ENCODE results near the gene MED13L. TPM values are rescaled to one million over a fixed set of nuclear protein-coding genes. Genes with fewer than 3 reads are reported as not detected.

MED13L gene
- total and polyA plus RNA-seq, 11 donors, result 12.2 to 84.1 (median 60.2) TPM

GRCh38 chr12:115914122-115914521 lies 363.4 kb downstream of the MED13L start:
- intact Hi-C loops (cut with DNase I), result loop anchor here in 5 of 10 donors (10.0 kb wide), 4 partner anchors 149 to 1929 kb away; no protein-coding TSS in a partner anchor
- Histone ChIP-seq H3K27me3 (peaks cover 0 to 35% (median 17%) of the 10 kb centered on the region in 9 donors), H3K27ac (no peak overlapping the region), H3K9me3 (peaks cover 0 to 7% (median 0%) of the 10 kb centered on the region in 12 donors), H3K4me3 (no peak overlapping the region), H3K36me3 (no peaks in the 10 kb centered on the region), H3K4me1 (peaks cover 0 to 4% (median 0%) of the 10 kb centered on the region in 12 donors)
- ATAC-seq (no peak), DNase-seq (no peak)
- TF ChIP-seq POLR2A (IDR thresholded peaks at IDR 0.05) (no peak), CTCF (IDR thresholded peaks at IDR 0.05) (no peak)
- 70 to 84% (median 76%) methylated on average over 5 of the region's 5 CpGs for WGBS, 4 donors

GRCh38 chr12:115912440-115912839 lies 365.1 kb downstream of the MED13L start:
- TF ChIP-seq POLR2A (IDR thresholded peaks at IDR 0.05) (no peak), CTCF (IDR thresholded peaks at IDR 0.05) (no peak)
- WGBS, 4 donors, result 80 to 94% (median 87%) methylated on average over 1 of the region's 1 CpG
- H3K9me3 ChIP-seq, result peaks cover 0 to 7% (median 0%) of the 10 kb centered on the region in 12 donors

GRCh38 chr12:115911360-115911759 lies 366.1 kb downstream of the MED13L start:
- ATAC-seq (no peak), DNase-seq (no peak)
- H3K27me3 ChIP-seq, result peaks cover 0 to 14% (median under 1%) of the 10 kb centered on the region in 9 donors
- H3K4me1 ChIP-seq, result no peaks in the 10 kb centered on the region
- intact Hi-C loops (cut with DNase I), result loop anchor here in 5 of 10 donors (10.0 kb wide), 4 partner anchors 147 to 1927 kb away; no protein-coding TSS in a partner anchor
- peaks cover 0 to 7% (median 0%) of the 10 kb centered on the region in 12 donors for H3K9me3 ChIP-seq
- H3K36me3 ChIP-seq, result no peaks in the 10 kb centered on the region
- no peak overlapping the region for H3K27ac ChIP-seq
- H3K4me3 ChIP-seq, result no peak overlapping the region
- no peak for TF ChIP-seq CTCF (IDR thresholded peaks at IDR 0.05)
- no peak for TF ChIP-seq POLR2A (IDR thresholded peaks at IDR 0.05)
- WGBS, 4 donors, result 94 to 96% (median 95%) methylated on average over 1 of the region's 1 CpG

More at GRCh38 chr12:115912440-115912839, 365.1 kb downstream of the MED13L start:
- no peaks in the 10 kb centered on the region for H3K36me3 ChIP-seq
- no peak overlapping the region for H3K27ac ChIP-seq
- H3K4me1 ChIP-seq, result peaks cover 0 to 4% (median 0%) of the 10 kb centered on the region in 12 donors
- no peak overlapping the region for H3K4me3 ChIP-seq
- DNase-seq (no peak), ATAC-seq (no peak)
- intact Hi-C loops (cut with DNase I), result loop anchor here in 5 of 10 donors (10.0 kb wide), 4 partner anchors 148 to 1928 kb away; no protein-coding TSS in a partner anchor
- peaks cover 0 to 23% (median 12%) of the 10 kb centered on the region in 9 donors for H3K27me3 ChIP-seq

- peaks cover 0 to 13% (median 0%) of the 10 kb centered on the region in 9 donors for H3K27me3 ChIP-seq
These were observed 367.4 kb downstream of the MED13L start for GRCh38 chr12:115910057-115910456.

More at GRCh38 chr12:115910057-115910456, 367.4 kb downstream of the MED13L start:
- Histone ChIP-seq H3K36me3 (no peaks in the 10 kb centered on the region), H3K4me3 (no peak overlapping the region), H3K9me3 (peaks cover 0 to 7% (median 0%) of the 10 kb centered on the region in 12 donors), H3K27ac (no peak overlapping the region), H3K4me1 (no peaks in the 10 kb centered on the region)
- ATAC-seq (no peak), DNase-seq (no peak)
- WGBS, 4 donors, result 58 to 71% (median 67%) methylated on average over 5 of the region's 5 CpGs
- intact Hi-C loops (cut with DNase I), result loop anchor here in 5 of 10 donors (10.0 kb wide), 4 partner anchors 145 to 1925 kb away; no protein-coding TSS in a partner anchor
- TF ChIP-seq CTCF (IDR thresholded peaks at IDR 0.05) (no peak), POLR2A (IDR thresholded peaks at IDR 0.05) (no peak)

MicroRNAs within 50 kb of the gene (microRNA counts, 767-probe panel; counts per million panel counts)
- microRNA hsa-miR-620, result 0 to 71.6 counts per million in 2 donors

Small RNA genes within 50 kb of the gene (microRNA-seq; reads per million reads assigned to microRNA genes)
- 0 to 0.13 (median 0) reads per million in 4 donors for gene MIR620

Data from heart left ventricle (tissue), 16 donors.